ENCODE results near the gene MYBPC3.

Gene MYBPC3

GRCh38 chr11:47351156-47352126, 1.1 kb downstream of the MYBPC3 start:
- H3K27me3 ChIP-seq, result no peaks in the 10 kb centered on the region
- no peak overlapping the region for H3K4me2 ChIP-seq
- no peaks in the 10 kb centered on the region for H3K9me3 ChIP-seq
- peaks cover 33% of the 10 kb centered on the region for H3K4me1 ChIP-seq
- H3K27ac ChIP-seq, result peak overlapping the region; percentile 51
- no peak overlapping the region for H3K9ac ChIP-seq
- TF ChIP-seq Cebpa-rat (IDR thresholded peaks at IDR 0.05), result no peak
- peaks cover 22% of the 10 kb centered on the region for H3K36me3 ChIP-seq
- H3K4me3 ChIP-seq, result no peak overlapping the region
- H4K20me1 ChIP-seq, result no peaks in the 10 kb centered on the region

GRCh38 chr11:47350315-47350714, 2.2 kb downstream of the MYBPC3 start:
- H3K4me3 ChIP-seq, result no peak overlapping the region

GRCh38 chr11:47349521-47350095, 2.9 kb downstream of the MYBPC3 start:
- no peak overlapping the region for H3K4me3 ChIP-seq
- peak overlapping the region; percentile 44 for H3K27ac ChIP-seq
- no peaks in the 10 kb centered on the region for H3K9me3 ChIP-seq
- peaks cover 33% of the 10 kb centered on the region for H3K4me1 ChIP-seq
- no peaks in the 10 kb centered on the region for H3K27me3 ChIP-seq
- H3K9ac ChIP-seq, result no peak overlapping the region
- H3K4me2 ChIP-seq, result no peak overlapping the region
- no peak for TF ChIP-seq Cebpa-rat (IDR thresholded peaks at IDR 0.05)
- H4K20me1 ChIP-seq, result no peaks in the 10 kb centered on the region
- H3K36me3 ChIP-seq, result peaks cover 8% of the 10 kb centered on the region; the same call in 1 of the 2 replicates

More at GRCh38 chr11:47350315-47350714, 2.2 kb downstream of the MYBPC3 start:
- Histone ChIP-seq H3K9me3 (no peaks in the 10 kb centered on the region), H3K36me3 (peaks cover 11% of the 10 kb centered on the region; the same call in 1 of the 2 replicates), H3K4me1 (peaks cover 33% of the 10 kb centered on the region), H3K4me2 (no peak overlapping the region), H4K20me1 (no peaks in the 10 kb centered on the region), H3K27me3 (no peaks in the 10 kb centered on the region), H3K27ac (peak overlapping the region; percentile 51; the same call in 1 of the 2 replicates), H3K9ac (peak overlapping the region; percentile 32; the same call in 1 of the 2 replicates)
- no peak for TF ChIP-seq Cebpa-rat (IDR thresholded peaks at IDR 0.05)

- H3K4me1 ChIP-seq, result peaks cover 27% of the 10 kb centered on the region
- no peak for TF ChIP-seq Cebpa-rat (IDR thresholded peaks at IDR 0.05)
These were observed 3.6 kb downstream of the MYBPC3 start for GRCh38 chr11:47348859-47349258.

GRCh38 chr11:47348131-47348802, 4.2 kb downstream of the MYBPC3 start:
- Histone ChIP-seq H3K4me2 (no peak overlapping the region), H3K27me3 (no peaks in the 10 kb centered on the region), H3K36me3 (no peaks in the 10 kb centered on the region), H3K4me1 (peaks cover 22% of the 10 kb centered on the region), H4K20me1 (no peaks in the 10 kb centered on the region), H3K9ac (no peak overlapping the region), H3K9me3 (no peaks in the 10 kb centered on the region), H3K4me3 (no peak overlapping the region), H3K27ac (no peak overlapping the region)
- no peak for TF ChIP-seq Cebpa-rat (IDR thresholded peaks at IDR 0.05)

More at GRCh38 chr11:47348859-47349258, 3.6 kb downstream of the MYBPC3 start:
- H3K4me2 ChIP-seq, result no peak overlapping the region
- peak overlapping the region; percentile 44 for H3K27ac ChIP-seq
- no peak overlapping the region for H3K4me3 ChIP-seq
- no peaks in the 10 kb centered on the region for H3K9me3 ChIP-seq
- H3K36me3 ChIP-seq, result 0 out of 2 replicates have a peak, but pooled peaks cover 2% of the 10 kb centered on the region
- H3K9ac ChIP-seq, result no peak overlapping the region
- no peaks in the 10 kb centered on the region for H3K27me3 ChIP-seq
- H4K20me1 ChIP-seq, result no peaks in the 10 kb centered on the region

GRCh38 chr11:47347137-47347536, 5.4 kb downstream of the MYBPC3 start:
- H3K36me3 ChIP-seq, result no peaks in the 10 kb centered on the region
- no peak overlapping the region for H3K4me3 ChIP-seq
- no peaks in the 10 kb centered on the region for H4K20me1 ChIP-seq
- no peak overlapping the region for H3K27ac ChIP-seq
- TF ChIP-seq Cebpa-rat (IDR thresholded peaks at IDR 0.05), result no peak
- no peak overlapping the region for H3K4me2 ChIP-seq
- no peak overlapping the region for H3K9ac ChIP-seq
- no peaks in the 10 kb centered on the region for H3K9me3 ChIP-seq
- peaks cover 17% of the 10 kb centered on the region for H3K4me1 ChIP-seq
- H3K27me3 ChIP-seq, result no peaks in the 10 kb centered on the region

- no peak overlapping the region for H3K4me2 ChIP-seq
- no peak for TF ChIP-seq Cebpa-rat (IDR thresholded peaks at IDR 0.05)
- H3K9ac ChIP-seq, result no peak overlapping the region
- H4K20me1 ChIP-seq, result no peaks in the 10 kb centered on the region
- H3K27ac ChIP-seq, result no peak overlapping the region
- H3K9me3 ChIP-seq, result no peaks in the 10 kb centered on the region
- no peak overlapping the region for H3K4me3 ChIP-seq
- peaks cover 7% of the 10 kb centered on the region for H3K4me1 ChIP-seq
- H3K27me3 ChIP-seq, result no peaks in the 10 kb centered on the region
- no peaks in the 10 kb centered on the region for H3K36me3 ChIP-seq
These were observed 6.5 kb downstream of the MYBPC3 start for GRCh38 chr11:47345890-47346563.

GRCh38 chr11:47342854-47343253, 9.6 kb downstream of the MYBPC3 start:
- no peak overlapping the region for H3K4me2 ChIP-seq
- H3K4me3 ChIP-seq, result no peak overlapping the region
- TF ChIP-seq Cebpa-rat (IDR thresholded peaks at IDR 0.05), result no peak
- H3K27ac ChIP-seq, result no peak overlapping the region
- H3K36me3 ChIP-seq, result no peaks in the 10 kb centered on the region
- H3K4me1 ChIP-seq, result peaks cover 7% of the 10 kb centered on the region
- no peaks in the 10 kb centered on the region for H3K9me3 ChIP-seq
- no peaks in the 10 kb centered on the region for H3K27me3 ChIP-seq
- no peaks in the 10 kb centered on the region for H4K20me1 ChIP-seq
- no peak overlapping the region for H3K9ac ChIP-seq

GRCh38 chr11:47342036-47342803, 10.3 kb downstream of the MYBPC3 start:
- no peaks in the 10 kb centered on the region for H3K36me3 ChIP-seq
- no peaks in the 10 kb centered on the region for H3K9me3 ChIP-seq
- H3K4me1 ChIP-seq, result peaks cover 7% of the 10 kb centered on the region
- no peak for TF ChIP-seq Cebpa-rat (IDR thresholded peaks at IDR 0.05)
- H3K4me3 ChIP-seq, result no peak overlapping the region
- no peak overlapping the region for H3K27ac ChIP-seq
- no peaks in the 10 kb centered on the region for H4K20me1 ChIP-seq
- H3K27me3 ChIP-seq, result no peaks in the 10 kb centered on the region
- no peak overlapping the region for H3K9ac ChIP-seq
- no peak overlapping the region for H3K4me2 ChIP-seq
